Tibial nerve (tissue), 3 donors: ENCODE data around the gene CDH8.

Experiments used
- POLR2A ChIP-seq, 2 donors: fragments of 450-650 bp; IDR thresholded peaks; one replicate each; pipeline ENCODE4 v1.6.1; 2017; ENCODE audit warnings: antibody characterized with exemption in 2 of 2, mild to moderate bottlenecking in 2 of 2, moderate library complexity in 2 of 2
- TF ChIP-seq, protein P1 (sequence below), 5 experiments: fragments of 200-600 bp in 3 of 5; fragments of 450-650 bp in 2 of 5; sonication (generic) in 3 of 5; IDR thresholded peaks; one replicate each; pipeline ENCODE4 v1.5.1; 2016 to 2019; ENCODE audit warnings: antibody characterized with exemption in 5 of 5, mild to moderate bottlenecking in 3 of 5, moderate library complexity in 2 of 5

DNA sequence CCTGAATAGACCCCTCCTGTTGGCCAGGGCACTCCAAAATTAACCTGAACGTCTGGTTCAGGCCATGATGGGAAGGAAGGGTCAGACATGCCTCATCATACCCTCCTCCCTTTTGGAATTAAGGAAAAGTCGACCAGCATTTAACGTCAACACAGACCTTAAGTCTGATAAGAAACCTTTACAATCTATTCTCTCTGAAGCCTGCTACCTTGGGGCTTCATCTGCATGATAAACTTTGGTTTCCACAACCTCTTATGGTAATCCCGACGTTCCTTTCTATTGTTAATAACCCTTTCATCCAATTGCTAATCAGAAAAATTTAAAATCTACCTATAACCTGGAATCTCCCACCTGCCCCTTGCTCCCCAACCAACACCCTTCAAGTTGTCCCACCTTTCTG lies 358.5 kb downstream of the CDH8 start:
- TF ChIP-seq, protein P1, sequence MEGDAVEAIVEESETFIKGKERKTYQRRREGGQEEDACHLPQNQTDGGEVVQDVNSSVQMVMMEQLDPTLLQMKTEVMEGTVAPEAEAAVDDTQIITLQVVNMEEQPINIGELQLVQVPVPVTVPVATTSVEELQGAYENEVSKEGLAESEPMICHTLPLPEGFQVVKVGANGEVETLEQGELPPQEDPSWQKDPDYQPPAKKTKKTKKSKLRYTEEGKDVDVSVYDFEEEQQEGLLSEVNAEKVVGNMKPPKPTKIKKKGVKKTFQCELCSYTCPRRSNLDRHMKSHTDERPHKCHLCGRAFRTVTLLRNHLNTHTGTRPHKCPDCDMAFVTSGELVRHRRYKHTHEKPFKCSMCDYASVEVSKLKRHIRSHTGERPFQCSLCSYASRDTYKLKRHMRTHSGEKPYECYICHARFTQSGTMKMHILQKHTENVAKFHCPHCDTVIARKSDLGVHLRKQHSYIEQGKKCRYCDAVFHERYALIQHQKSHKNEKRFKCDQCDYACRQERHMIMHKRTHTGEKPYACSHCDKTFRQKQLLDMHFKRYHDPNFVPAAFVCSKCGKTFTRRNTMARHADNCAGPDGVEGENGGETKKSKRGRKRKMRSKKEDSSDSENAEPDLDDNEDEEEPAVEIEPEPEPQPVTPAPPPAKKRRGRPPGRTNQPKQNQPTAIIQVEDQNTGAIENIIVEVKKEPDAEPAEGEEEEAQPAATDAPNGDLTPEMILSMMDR (IDR thresholded peaks at IDR 0.05): no peak
- no peak for TF ChIP-seq POLR2A (IDR thresholded peaks at IDR 0.05)
